ENCODE measurements around the gene STYXL1.

GRCh38 chr7:76072243-76073148 is 24.7 kb upstream of the STYXL1 start:
- TF ChIP-seq CTCF (conservative IDR thresholded peaks at IDR 0.05) (no peak), ZFX (IDR thresholded peaks at IDR 0.05) (no peak)

All from C4-2B (cell line).